Thoracic aorta (tissue), 2 donors: ENCODE measurements around the gene FREM1. TPM values are rescaled to one million over a fixed set of nuclear protein-coding genes. Genes with fewer than 3 reads are reported as not detected.

Experiments
- ATAC-seq: fragments of 150-250 bp; one replicate; pipeline ENCODE4 v1.8.0; 2017; ENCODE audit warnings: low read depth; ENCODE audit not compliant: insufficient number of reproducible peaks, low FRiP score
- DNase-seq: peaks from one replicate; pipeline ENCODE4 v3.0.0-alpha.2; 2020; ENCODE audit warnings: low spot score
- H3K27ac ChIP-seq, 2 donors: fragments of 200-600 bp; sonication (generic); 1 replicate in 1 of 2; 2 replicates in 1 of 2; pipeline ENCODE4 v1.5.1; 2016; ENCODE audit warnings: mild to moderate bottlenecking in 2 of 2, moderate library complexity in 2 of 2
- H3K27me3 ChIP-seq: fragments of 200-600 bp; sonication (generic); replicated peaks from 2 replicates; pipeline ENCODE4 v1.6.0; 2016; ENCODE audit warnings: mild to moderate bottlenecking; ENCODE audit not compliant: insufficient read depth
- H3K36me3 ChIP-seq: fragments of 200-600 bp; sonication (generic); one replicate; pipeline ENCODE4 v1.5.1; 2016
- H3K4me1 ChIP-seq, 2 donors: fragments of 200-600 bp; sonication (generic); 1 replicate in 1 of 2; 2 replicates in 1 of 2; pipeline versions ENCODE4 v1.5.1 to v1.6.0; 2016; ENCODE audit warnings: low read depth in 2 of 2, mild to moderate bottlenecking in 1 of 2; ENCODE audit not compliant: control insufficient read depth in 1 of 2
- H3K4me3 ChIP-seq: fragments of 200-600 bp; sonication (generic); 2 replicates; pipeline ENCODE4 v1.5.1; 2016; ENCODE audit warnings: mild to moderate bottlenecking
- H3K9me3 ChIP-seq: fragments of 200-600 bp; sonication (generic); 2 replicates; pipeline ENCODE4 v1.5.1; 2016
- total RNA-seq, 2 donors: library from RNA; depleted of rRNA; stranded (reverse); fragments of >200 nt; gene quantifications; one replicate each; pipeline versions ENCODE4 v1.1.0 to v1.2.3, GENCODE V29; 2016
- TF ChIP-seq, protein P1 (sequence below): fragments of 200-600 bp; sonication (generic); IDR thresholded peaks from one replicate; pipeline ENCODE4 v1.5.1; 2019; ENCODE audit warnings: antibody characterized with exemption

Gene FREM1, protein sequence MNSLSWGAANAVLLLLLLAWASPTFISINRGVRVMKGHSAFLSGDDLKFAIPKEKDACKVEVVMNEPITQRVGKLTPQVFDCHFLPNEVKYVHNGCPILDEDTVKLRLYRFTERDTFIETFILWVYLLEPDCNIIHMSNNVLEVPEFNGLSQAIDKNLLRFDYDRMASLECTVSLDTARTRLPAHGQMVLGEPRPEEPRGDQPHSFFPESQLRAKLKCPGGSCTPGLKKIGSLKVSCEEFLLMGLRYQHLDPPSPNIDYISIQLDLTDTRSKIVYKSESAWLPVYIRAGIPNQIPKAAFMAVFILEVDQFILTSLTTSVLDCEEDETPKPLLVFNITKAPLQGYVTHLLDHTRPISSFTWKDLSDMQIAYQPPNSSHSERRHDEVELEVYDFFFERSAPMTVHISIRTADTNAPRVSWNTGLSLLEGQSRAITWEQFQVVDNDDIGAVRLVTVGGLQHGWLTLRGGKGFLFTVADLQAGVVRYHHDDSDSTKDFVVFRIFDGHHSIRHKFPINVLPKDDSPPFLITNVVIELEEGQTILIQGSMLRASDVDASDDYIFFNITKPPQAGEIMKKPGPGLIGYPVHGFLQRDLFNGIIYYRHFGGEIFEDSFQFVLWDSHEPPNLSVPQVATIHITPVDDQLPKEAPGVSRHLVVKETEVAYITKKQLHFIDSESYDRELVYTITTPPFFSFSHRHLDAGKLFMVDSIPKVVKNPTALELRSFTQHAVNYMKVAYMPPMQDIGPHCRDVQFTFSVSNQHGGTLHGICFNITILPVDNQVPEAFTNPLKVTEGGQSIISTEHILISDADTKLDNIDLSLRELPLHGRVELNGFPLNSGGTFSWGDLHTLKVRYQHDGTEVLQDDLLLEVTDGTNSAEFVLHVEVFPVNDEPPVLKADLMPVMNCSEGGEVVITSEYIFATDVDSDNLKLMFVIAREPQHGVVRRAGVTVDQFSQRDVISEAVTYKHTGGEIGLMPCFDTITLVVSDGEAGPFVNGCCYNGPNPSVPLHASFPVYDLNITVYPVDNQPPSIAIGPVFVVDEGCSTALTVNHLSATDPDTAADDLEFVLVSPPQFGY (N-terminal part only)
- total RNA-seq = 10 to 100 TPM in 1 of 2 donors, 1 to 10 TPM in 1; 9.9 to 24.8 TPM

DNA sequence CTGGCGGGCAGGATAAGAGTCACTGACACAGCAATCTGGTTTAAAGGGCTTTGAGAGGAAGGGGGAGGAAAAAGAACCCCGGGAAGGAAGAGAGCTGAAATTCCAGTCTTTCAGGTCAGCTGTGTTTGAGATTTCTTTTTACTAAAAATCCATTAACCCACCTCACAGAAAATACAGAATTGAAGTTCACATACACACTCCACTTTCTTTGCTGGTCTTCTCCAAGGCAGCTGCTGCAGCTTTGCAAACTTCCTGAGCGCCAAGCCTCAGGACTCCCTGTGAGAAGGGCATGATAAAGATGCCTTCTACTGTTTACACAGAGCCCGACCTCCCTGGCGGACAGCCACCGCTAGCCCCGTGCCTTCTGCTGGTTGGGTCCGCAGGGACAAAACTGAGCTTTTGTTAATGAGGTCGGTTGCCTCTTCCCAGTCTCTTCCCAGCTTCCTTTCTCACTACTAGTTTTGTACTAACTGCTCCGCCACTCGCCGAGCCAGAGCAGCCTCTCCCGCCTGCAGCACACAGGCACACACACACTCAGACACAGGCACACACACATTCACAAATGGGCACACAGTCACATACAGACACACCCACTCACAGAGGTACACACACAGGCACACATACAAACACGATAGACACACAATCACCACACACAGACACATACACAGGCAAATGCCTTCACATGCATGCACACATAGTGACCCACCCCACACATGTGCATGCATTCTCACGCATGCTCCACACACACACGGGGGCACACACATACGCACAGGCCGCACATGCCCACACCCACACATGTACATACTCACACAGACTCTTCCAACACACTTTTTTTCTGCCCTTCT is at the start of gene FREM1:
Gene FREM1, minus strand, starts transcription at position 468 of the 845 bp plus-strand sequence. CDS start 41,451 bp downstream, outside the sequence.
- Histone ChIP-seq H3K4me3 (peak within 1 kb of the TSS; percentile 72), H3K9me3 (no peaks in the 10 kb centered on the region), H3K4me1 (peaks cover 17 to 36% of the 10 kb centered on the region in 2 donors), H3K27ac (peak within 1 kb of the TSS; percentile 70 to 72), H3K27me3 (no peaks in the 10 kb centered on the region), H3K36me3 (no peaks in the 10 kb centered on the region)
- no peak for DNase-seq
- TF ChIP-seq, protein P1, sequence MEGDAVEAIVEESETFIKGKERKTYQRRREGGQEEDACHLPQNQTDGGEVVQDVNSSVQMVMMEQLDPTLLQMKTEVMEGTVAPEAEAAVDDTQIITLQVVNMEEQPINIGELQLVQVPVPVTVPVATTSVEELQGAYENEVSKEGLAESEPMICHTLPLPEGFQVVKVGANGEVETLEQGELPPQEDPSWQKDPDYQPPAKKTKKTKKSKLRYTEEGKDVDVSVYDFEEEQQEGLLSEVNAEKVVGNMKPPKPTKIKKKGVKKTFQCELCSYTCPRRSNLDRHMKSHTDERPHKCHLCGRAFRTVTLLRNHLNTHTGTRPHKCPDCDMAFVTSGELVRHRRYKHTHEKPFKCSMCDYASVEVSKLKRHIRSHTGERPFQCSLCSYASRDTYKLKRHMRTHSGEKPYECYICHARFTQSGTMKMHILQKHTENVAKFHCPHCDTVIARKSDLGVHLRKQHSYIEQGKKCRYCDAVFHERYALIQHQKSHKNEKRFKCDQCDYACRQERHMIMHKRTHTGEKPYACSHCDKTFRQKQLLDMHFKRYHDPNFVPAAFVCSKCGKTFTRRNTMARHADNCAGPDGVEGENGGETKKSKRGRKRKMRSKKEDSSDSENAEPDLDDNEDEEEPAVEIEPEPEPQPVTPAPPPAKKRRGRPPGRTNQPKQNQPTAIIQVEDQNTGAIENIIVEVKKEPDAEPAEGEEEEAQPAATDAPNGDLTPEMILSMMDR = no peak
- ATAC-seq = peak; percentile 6

DNA sequence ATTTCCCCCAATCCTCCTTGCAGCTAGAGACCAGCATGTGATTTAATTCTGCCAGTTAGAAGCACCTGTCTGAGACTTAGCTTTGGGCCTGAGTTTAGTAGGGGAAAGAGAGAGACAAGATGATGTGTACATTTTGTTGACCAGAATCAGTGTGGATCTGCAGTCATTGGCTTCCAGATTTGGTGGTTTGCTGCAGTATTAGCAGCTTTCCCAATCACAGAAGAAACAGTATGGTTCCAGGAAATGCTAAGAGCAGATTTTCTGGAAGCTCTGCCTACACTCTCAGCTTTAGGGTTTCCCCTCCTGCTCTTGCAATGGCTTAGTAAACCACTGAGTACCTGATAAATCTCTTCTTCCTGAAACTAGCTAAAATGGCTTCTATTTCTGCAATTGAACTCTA is 48.8 kb upstream of the FREM1 start:
- no peaks in the 10 kb centered on the region for H3K27me3 ChIP-seq
- no peaks in the 10 kb centered on the region for H3K9me3 ChIP-seq
- TF ChIP-seq, protein P1 = no peak
- ATAC-seq (no peak), DNase-seq (no peak)
- no peaks in the 10 kb centered on the region for H3K4me1 ChIP-seq
- no peak overlapping the region for H3K4me3 ChIP-seq
- H3K36me3 ChIP-seq = no peaks in the 10 kb centered on the region
- H3K27ac ChIP-seq = no peak overlapping the region

DNA sequence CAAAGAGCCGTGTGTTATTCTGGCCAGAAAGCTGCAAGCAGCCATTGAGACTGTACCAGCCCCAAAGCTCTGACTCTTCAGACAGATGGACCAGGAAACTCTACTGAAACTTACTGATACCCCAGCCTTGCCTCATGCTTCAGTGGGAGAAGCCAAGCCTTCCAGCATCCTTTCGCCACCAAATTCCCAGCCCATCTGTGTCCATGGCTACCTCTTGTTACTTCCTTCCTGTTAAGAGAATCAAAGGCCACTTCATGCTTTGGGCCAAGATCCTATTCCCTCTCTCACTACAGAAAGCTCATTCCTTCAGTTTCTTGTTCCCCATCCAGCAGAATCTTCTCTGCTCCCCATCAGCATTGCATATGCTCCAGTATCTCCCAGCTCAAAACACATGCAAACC is 46.9 kb upstream of the FREM1 start:
- TF ChIP-seq, protein P1 = no peak
- DNase-seq = no peak
- no peaks in the 10 kb centered on the region for H3K4me1 ChIP-seq
- H3K27ac ChIP-seq = no peak overlapping the region
- no peaks in the 10 kb centered on the region for H3K27me3 ChIP-seq
- no peak for ATAC-seq
- no peaks in the 10 kb centered on the region for H3K36me3 ChIP-seq
- no peaks in the 10 kb centered on the region for H3K9me3 ChIP-seq
- H3K4me3 ChIP-seq = no peak overlapping the region

DNA sequence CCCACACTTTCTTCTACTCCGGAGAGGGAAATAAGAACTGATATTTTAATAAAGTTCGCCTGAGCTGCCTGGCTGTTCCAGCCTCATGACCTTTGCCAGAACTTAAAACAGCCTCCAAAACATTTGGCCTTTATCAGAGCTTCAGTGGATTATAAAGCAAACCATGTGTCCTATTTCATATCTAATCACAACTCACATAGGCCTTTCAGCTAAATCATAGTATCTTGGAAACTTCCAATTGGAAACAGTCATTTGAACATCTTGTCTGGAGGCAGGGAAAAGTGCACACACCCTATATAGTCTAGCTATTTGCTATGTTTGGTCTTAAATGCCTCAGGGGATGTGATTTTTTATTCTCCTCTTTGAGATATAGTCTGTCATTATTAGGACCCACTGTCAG is 46.0 kb upstream of the FREM1 start:
- no peak overlapping the region for H3K4me3 ChIP-seq
- no peaks in the 10 kb centered on the region for H3K36me3 ChIP-seq
- TF ChIP-seq, protein P1 = no peak
- ATAC-seq (no peak), DNase-seq (no peak)
- no peaks in the 10 kb centered on the region for H3K4me1 ChIP-seq
- H3K27ac ChIP-seq = no peak overlapping the region
- H3K27me3 ChIP-seq = no peaks in the 10 kb centered on the region
- no peaks in the 10 kb centered on the region for H3K9me3 ChIP-seq
